Measurements from ENCODE around the gene RWDD4.

RWDD4 gene

GRCh38 chr4:183599690-183600089, 59.3 kb downstream of the RWDD4 start:
- no peak overlapping the region for H3K27ac ChIP-seq (ENCODE audit: low read length)
- no peak overlapping the region for H3K4me3 ChIP-seq (ENCODE audit: low read length)
- no peak overlapping the region for H3K9ac ChIP-seq (ENCODE audit: low read length)
- no peaks in the 10 kb centered on the region for H3K36me3 ChIP-seq (ENCODE audit: control insufficient read depth, low read depth, low read length)
- no peaks in the 10 kb centered on the region for H3K4me1 ChIP-seq (ENCODE audit: control insufficient read depth, low read depth, low read length)
- H3K9me3 ChIP-seq (ENCODE audit: control insufficient read depth, low read depth, low read length), result no peaks in the 10 kb centered on the region
- H3K27me3 ChIP-seq (ENCODE audit: control insufficient read depth, insufficient read depth, low read length), result no peaks in the 10 kb centered on the region

- Histone ChIP-seq H3K4me1 (ENCODE audit: control insufficient read depth, low read depth, low read length) (no peaks in the 10 kb centered on the region), H3K4me3 (ENCODE audit: low read length) (no peak overlapping the region), H3K27me3 (ENCODE audit: control insufficient read depth, insufficient read depth, low read length) (no peaks in the 10 kb centered on the region), H3K9ac (ENCODE audit: low read length) (no peak overlapping the region), H3K9me3 (ENCODE audit: control insufficient read depth, low read depth, low read length) (no peaks in the 10 kb centered on the region), H3K36me3 (ENCODE audit: control insufficient read depth, low read depth, low read length) (no peaks in the 10 kb centered on the region), H3K27ac (ENCODE audit: low read length) (no peak overlapping the region)
These were observed 59.7 kb downstream of the RWDD4 start for GRCh38 chr4:183599284-183599683.

GRCh38 chr4:183596067-183596757, 62.8 kb downstream of the RWDD4 start:
- Histone ChIP-seq H3K9me3 (ENCODE audit: control insufficient read depth, low read depth, low read length) (no peaks in the 10 kb centered on the region), H3K9ac (ENCODE audit: low read length) (no peak overlapping the region), H3K27me3 (ENCODE audit: control insufficient read depth, insufficient read depth, low read length) (no peaks in the 10 kb centered on the region), H3K27ac (ENCODE audit: low read length) (no peak overlapping the region), H3K36me3 (ENCODE audit: control insufficient read depth, low read depth, low read length) (no peaks in the 10 kb centered on the region), H3K4me1 (ENCODE audit: control insufficient read depth, low read depth, low read length) (no peaks in the 10 kb centered on the region), H3K4me3 (ENCODE audit: low read length) (no peak overlapping the region)

- Histone ChIP-seq H3K27me3 (ENCODE audit: control insufficient read depth, insufficient read depth, low read length) (no peaks in the 10 kb centered on the region), H3K36me3 (ENCODE audit: control insufficient read depth, low read depth, low read length) (no peaks in the 10 kb centered on the region), H3K27ac (ENCODE audit: low read length) (no peak overlapping the region), H3K4me3 (ENCODE audit: low read length) (no peak overlapping the region), H3K9me3 (ENCODE audit: control insufficient read depth, low read depth, low read length) (no peaks in the 10 kb centered on the region), H3K4me1 (ENCODE audit: control insufficient read depth, low read depth, low read length) (no peaks in the 10 kb centered on the region), H3K9ac (ENCODE audit: low read length) (no peak overlapping the region)
These were observed 64.2 kb downstream of the RWDD4 start for GRCh38 chr4:183594823-183595222.

- Histone ChIP-seq H3K36me3 (ENCODE audit: control insufficient read depth, low read depth, low read length) (no peaks in the 10 kb centered on the region), H3K9ac (ENCODE audit: low read length) (no peak overlapping the region), H3K27me3 (ENCODE audit: control insufficient read depth, insufficient read depth, low read length) (no peaks in the 10 kb centered on the region), H3K27ac (ENCODE audit: low read length) (no peak overlapping the region), H3K9me3 (ENCODE audit: control insufficient read depth, low read depth, low read length) (no peaks in the 10 kb centered on the region), H3K4me1 (ENCODE audit: control insufficient read depth, low read depth, low read length) (no peaks in the 10 kb centered on the region), H3K4me3 (ENCODE audit: low read length) (no peak overlapping the region)
These were observed 67.7 kb downstream of the RWDD4 start for GRCh38 chr4:183591301-183591700.
